H9 (cell line): ENCODE measurements around the gene DCLRE1A. TPM values are rescaled to one million over a fixed set of nuclear protein-coding genes. Genes with fewer than 3 reads are reported as not detected.

Source experiments
- DNase-seq: peaks from one replicate; pipeline ENCODE4 v3.0.0-alpha.2; 2017
- H2AFZ ChIP-seq: one replicate; pipeline ENCODE4 v1.6.1; 2013; ENCODE audit warnings: mild to moderate bottlenecking, low read length, control low read depth, moderate library complexity
- H2AK5ac ChIP-seq: 2 replicates; pipeline ENCODE4 v1.6.1; 2013; ENCODE audit warnings: low read length, control low read depth, mixed read lengths; ENCODE audit not compliant: insufficient read length
- H2BK120ac ChIP-seq: one replicate; pipeline ENCODE4 v1.6.1; 2013; ENCODE audit warnings: low read depth, mild to moderate bottlenecking, low read length, control low read depth, inconsistent platforms; ENCODE audit not compliant: poor library complexity, severe bottlenecking
- H2BK12ac ChIP-seq: 2 replicates; pipeline ENCODE4 v1.6.1; 2013; ENCODE audit warnings: low read length, control low read depth, mixed read lengths, low read depth; ENCODE audit not compliant: insufficient read length
- H2BK15ac ChIP-seq: 2 replicates; pipeline ENCODE4 v1.6.1; 2013; ENCODE audit warnings: low read depth, low read length, control low read depth
- H2BK20ac ChIP-seq: one replicate; pipeline ENCODE4 v1.6.1; 2013; ENCODE audit warnings: low read depth, mild to moderate bottlenecking, low read length, control low read depth, inconsistent platforms; ENCODE audit not compliant: poor library complexity, severe bottlenecking
- H2BK5ac ChIP-seq: 2 replicates; pipeline ENCODE4 v1.6.1; 2013; ENCODE audit warnings: low read length, control low read depth, mixed read lengths; ENCODE audit not compliant: insufficient read length
- H3K14ac ChIP-seq: 2 replicates; pipeline ENCODE4 v1.6.1; 2013; ENCODE audit warnings: low read length, control low read depth; ENCODE audit not compliant: insufficient read depth
- H3K18ac ChIP-seq: 2 replicates; pipeline ENCODE4 v1.6.1; 2013; ENCODE audit warnings: low read depth, mild to moderate bottlenecking, mixed read lengths, low read length, control low read depth; ENCODE audit not compliant: insufficient read length
- H3K23ac ChIP-seq: 2 replicates; pipeline ENCODE4 v1.6.1; 2013; ENCODE audit warnings: low read length, control low read depth, mixed read lengths, low read depth; ENCODE audit not compliant: insufficient read length
- H3K23me2 ChIP-seq: 2 replicates; pipeline ENCODE4 v1.6.1; 2013; ENCODE audit warnings: low read depth, mild to moderate bottlenecking, mixed read lengths, low read length, control low read depth; ENCODE audit not compliant: insufficient read length, poor library complexity, severe bottlenecking
- H3K27ac ChIP-seq: 2 replicates; pipeline ENCODE4 v1.5.1; 2013; ENCODE audit warnings: low read length, control low read depth, mixed read lengths, low read depth; ENCODE audit not compliant: insufficient read length
- H3K27me3 ChIP-seq: 2 replicates; pipeline ENCODE4 v1.6.1; 2013; ENCODE audit warnings: low read length, control low read depth, inconsistent platforms; ENCODE audit not compliant: insufficient read depth
- H3K4ac ChIP-seq: 2 replicates; pipeline ENCODE4 v1.6.1; 2013; ENCODE audit warnings: low read depth, mild to moderate bottlenecking, control low read depth, inconsistent platforms, low read length, moderate library complexity
- H3K4me1 ChIP-seq: 2 replicates; pipeline ENCODE4 v1.6.1; 2013; ENCODE audit warnings: low read length, control low read depth, inconsistent platforms; ENCODE audit not compliant: insufficient read depth
- H3K4me2 ChIP-seq: 2 replicates; pipeline ENCODE4 v1.6.1; 2013; ENCODE audit warnings: low read length, control low read depth, mixed read lengths; ENCODE audit not compliant: insufficient read length, insufficient read depth
- H3K56ac ChIP-seq: 2 replicates; pipeline ENCODE4 v1.6.1; 2013; ENCODE audit warnings: low read depth, mild to moderate bottlenecking, mixed read lengths, low read length, control low read depth; ENCODE audit not compliant: insufficient read length
- H3K79me1 ChIP-seq: 2 replicates; pipeline ENCODE4 v1.6.1; 2013; ENCODE audit warnings: low read depth, mild to moderate bottlenecking, moderate library complexity, low read length, control low read depth, inconsistent platforms; ENCODE audit not compliant: insufficient read depth, poor library complexity, severe bottlenecking
- H3K79me2 ChIP-seq: 2 replicates; pipeline ENCODE4 v1.6.1; 2013; ENCODE audit warnings: low read length, control low read depth, inconsistent platforms; ENCODE audit not compliant: insufficient read depth
- H3K9ac ChIP-seq: 2 replicates; pipeline ENCODE4 v1.6.1; 2013; ENCODE audit warnings: low read length, control low read depth, mixed read lengths; ENCODE audit not compliant: insufficient read length; ENCODE audit errors: extremely low read depth
- H3K9me3 ChIP-seq: one replicate; pipeline ENCODE4 v1.6.1; 2013; ENCODE audit warnings: low read depth, low read length, inconsistent platforms; ENCODE audit not compliant: control insufficient read depth
- H3T11ph ChIP-seq: one replicate; pipeline ENCODE4 v1.6.1; 2013; ENCODE audit warnings: mild to moderate bottlenecking, low read length, control low read depth, inconsistent platforms
- H4K20me1 ChIP-seq: one replicate; pipeline ENCODE4 v1.6.1; 2013; ENCODE audit not compliant: control insufficient read depth, insufficient read length, insufficient read depth
- H4K5ac ChIP-seq: 2 replicates; pipeline ENCODE4 v1.6.1; 2013; ENCODE audit warnings: low read depth, mild to moderate bottlenecking, mixed read lengths, low read length, control low read depth; ENCODE audit not compliant: insufficient read length
- H4K8ac ChIP-seq: replicated peaks from 2 replicates; pipeline ENCODE4 v1.6.1; 2013; ENCODE audit warnings: low read length, control low read depth, mixed read lengths, low read depth; ENCODE audit not compliant: insufficient read length
- H4K91ac ChIP-seq: 2 replicates; pipeline ENCODE4 v1.6.1; 2013; ENCODE audit warnings: low read depth, mild to moderate bottlenecking, moderate library complexity, mixed read lengths, low read length, control low read depth; ENCODE audit not compliant: insufficient read length
- H3K27ac Mint-ChIP-seq, 3 experiments: 2 replicates in 2 of 3; 3 replicates in 1 of 3; pipeline ENCODE4 v1.8.0; 2020 to 2021; ENCODE audit warnings: mixed read lengths in 3 of 3, mild to moderate bottlenecking in 1 of 3, moderate library complexity in 1 of 3
- H3K27me3 Mint-ChIP-seq: 2 replicates; pipeline ENCODE4 v1.8.0; 2021; ENCODE audit warnings: low read depth, mild to moderate bottlenecking, moderate library complexity, mixed read lengths
- H3K36me3 Mint-ChIP-seq, 3 experiments: 2 replicates in 2 of 3; 3 replicates in 1 of 3; pipeline ENCODE4 v1.8.0; 2020 to 2021; ENCODE audit warnings: low read depth in 3 of 3, mixed read lengths in 3 of 3; ENCODE audit not compliant: insufficient read depth in 1 of 3
- H3K4me1 Mint-ChIP-seq, 2 experiments: 2 replicates each; pipeline ENCODE4 v1.8.0; 2020; ENCODE audit warnings: mixed read lengths in 2 of 2
- H3K4me3 Mint-ChIP-seq, 2 experiments: 2 replicates in 1 of 2; 3 replicates in 1 of 2; pipeline ENCODE4 v1.8.0; 2020 to 2021; ENCODE audit warnings: mild to moderate bottlenecking in 2 of 2, mixed read lengths in 2 of 2, moderate library complexity in 1 of 2
- H3K9me3 Mint-ChIP-seq, 2 experiments: 2 replicates in 1 of 2; 3 replicates in 1 of 2; pipeline ENCODE4 v1.8.0; 2020; ENCODE audit warnings: mild to moderate bottlenecking in 2 of 2, mixed read lengths in 2 of 2, moderate library complexity in 1 of 2
- CTCF ChIP-seq: fragments of 200-600 bp; sonication (generic); conservative IDR thresholded peaks from 3 replicates; pipeline ENCODE4 v1.8.0; 2021; ENCODE audit warnings: antibody characterized with exemption, mild to moderate bottlenecking
- WGBS: extraction: QIAGEN DNeasy Blood & Tissue Kit; methylation state at CpG from one replicate; pipeline ENCODE4 v1.1.7; 2013; ENCODE audit warnings: missing lambda C conversion rate, low lambda C conversion rate, mixed read lengths; ENCODE audit not compliant: insufficient read length; ENCODE audit errors: extremely low coverage; 5-methylcytosine and 5-hydroxymethylcytosine counted together
- total RNA-seq: library from RNA; stranded (reverse); gene quantifications from 2 replicates; pipeline ENCODE4 v1.2.1, GENCODE V29; 2021

The DCLRE1A gene
- total RNA-seq, 1 experiment from 2014 or later = 9.9 TPM

- H3T11ph ChIP-seq = no peak overlapping the region
- H4K91ac ChIP-seq = no peak overlapping the region
- H4K20me1 ChIP-seq = no peaks in the 10 kb centered on the region
- H3K79me2 ChIP-seq = no peaks in the 10 kb centered on the region
- no peak overlapping the region for H3K14ac ChIP-seq
- no peaks in the 10 kb centered on the region for H3K79me1 ChIP-seq
- H3K4me2 ChIP-seq = no peak overlapping the region
- H2AK5ac ChIP-seq = no peak overlapping the region
- H3K23me2 ChIP-seq = no peaks in the 10 kb centered on the region
- no peak overlapping the region for H3K23ac ChIP-seq
- no peak overlapping the region for H3K9ac ChIP-seq
- Mint-ChIP-seq H3K9me3 (no peaks in the 10 kb centered on the region), H3K27me3 (no peaks in the 10 kb centered on the region), H3K4me1 (peaks cover 0 to 3% of the 10 kb centered on the region in 2 experiments; a peak in 2 of 4 replicates), H3K27ac (no peak overlapping the region), H3K36me3 (no peaks in the 10 kb centered on the region), H3K4me3 (no peak overlapping the region)
- H3K4ac ChIP-seq = no peak overlapping the region
- H3K4me1 ChIP-seq = no peaks in the 10 kb centered on the region
- no peak overlapping the region for H2BK20ac ChIP-seq
- H3K27me3 ChIP-seq = no peaks in the 10 kb centered on the region
- no peak for TF ChIP-seq CTCF
- no peak overlapping the region for H4K8ac ChIP-seq
- no peak overlapping the region for H3K56ac ChIP-seq
- no peak overlapping the region for H2AFZ ChIP-seq
- H3K9me3 ChIP-seq = no peaks in the 10 kb centered on the region
- no peak overlapping the region for H3K18ac ChIP-seq
- no peak overlapping the region for H2BK120ac ChIP-seq
- no peak overlapping the region for H2BK15ac ChIP-seq
- DNase-seq = no peak
- no CpG with 5 or more reads among the region's 4 CpGs for WGBS
- no peak overlapping the region for H2BK5ac ChIP-seq
- H4K5ac ChIP-seq = no peak overlapping the region
- H3K27ac ChIP-seq = no peak overlapping the region
- H2BK12ac ChIP-seq = no peak overlapping the region
Observed at GRCh38 chr10:113802997-113803396, 50.9 kb downstream of the DCLRE1A start.
